ENCODE data around the gene CCDC90B. TPM values are rescaled to one million over a fixed set of nuclear protein-coding genes. Genes with fewer than 3 reads are reported as not detected.

The CCDC90B gene
- total and polyA plus RNA-seq, 7 experiments from 2014 or later: 19.1 to 60.2 (median 38.1) TPM

GRCh38 chr11:83252266-83252665 lies 33.9 kb downstream of the CCDC90B start:
- no peak overlapping the region for H3K4me3 ChIP-seq (ENCODE audit: low read length)
- Mint-ChIP-seq H3K27me3 (no peaks in the 10 kb centered on the region), H3K36me3 (peaks cover 0 to 1% (median 0%) of the 10 kb centered on the region in 5 donors), H3K27ac (no peak overlapping the region), H3K9me3 (no peaks in the 10 kb centered on the region), H3K4me1 (peaks cover 0 to 6% (median 0%) of the 10 kb centered on the region in 7 donors), H3K4me3 (no peak overlapping the region)
- no peak for ATAC-seq
- ChIA-PET CTCF (interaction anchor here (1.1 to 1.3 kb wide), 2 partner anchors 350 to 385 kb away, joined by 4 read pairs; partner anchors contain the start of gene DDIAS), POLR2A (interaction anchor here (0.9 to 1.0 kb wide), 2 partner anchors 351 to 352 kb away, joined by 3 to 5 read pairs; partner anchors contain the start of genes DDIAS and PRCP)
- no peaks in the 10 kb centered on the region for H3K27me3 ChIP-seq (ENCODE audit: control insufficient read depth in 2 of 2, insufficient read depth in 2 of 2, low read length in 2 of 2)
- no peak for DNase-seq
- no peaks in the 10 kb centered on the region for H3K36me3 ChIP-seq (ENCODE audit: control insufficient read depth in 2 of 3, insufficient read depth in 3 of 3, low read length in 3 of 3)
- intact Hi-C loops (cut with micrococcal nuclease): loop anchor here in 1 of 2 donors (5.0 kb wide), 3 partner anchors 35 to 180 kb away; partner anchors contain the start of gene RAB30
- no peak overlapping the region for H3K27ac ChIP-seq (ENCODE audit: low read depth, low read length)
- H3K9me3 ChIP-seq (ENCODE audit: control insufficient read depth in 2 of 3, low read length in 3 of 3): no peaks in the 10 kb centered on the region
- no peaks in the 10 kb centered on the region for H3K4me1 ChIP-seq (ENCODE audit: control insufficient read depth in 2 of 2, insufficient read depth in 2 of 2, low read length in 2 of 2)

- Histone ChIP-seq H3K27me3 (ENCODE audit: control insufficient read depth in 2 of 2, insufficient read depth in 2 of 2, low read length in 2 of 2) (no peaks in the 10 kb centered on the region), H3K36me3 (ENCODE audit: control insufficient read depth in 2 of 3, insufficient read depth in 3 of 3, low read length in 3 of 3) (no peaks in the 10 kb centered on the region), H3K9me3 (ENCODE audit: control insufficient read depth in 2 of 3, low read length in 3 of 3) (no peaks in the 10 kb centered on the region), H3K4me1 (ENCODE audit: control insufficient read depth in 2 of 2, insufficient read depth in 2 of 2, low read length in 2 of 2) (no peaks in the 10 kb centered on the region), H3K27ac (ENCODE audit: low read depth, low read length) (no peak overlapping the region), H3K4me3 (ENCODE audit: low read length) (no peak overlapping the region)
- CTCF ChIA-PET: interaction anchor here (0.5 to 3.4 kb wide), 30 partner anchors 8 to 533 kb away, joined by 3 to 36 read pairs (median 3); partner anchors contain the start of genes DDIAS and PCF11
- POLR2A ChIA-PET: interaction anchor here (0.8 to 4.2 kb wide), 8 partner anchors 29 to 382 kb away, joined by 3 to 15 read pairs (median 4); partner anchors contain the start of genes DDIAS and PCF11
- peak; percentile 77 for ATAC-seq
- no peaks in the 10 kb centered on the region for H3K27me3 Mint-ChIP-seq
- intact Hi-C loops (cut with micrococcal nuclease): loop anchor here (1.0 to 5.0 kb wide), 11 partner anchors 33 to 532 kb away; partner anchors contain the start of gene RAB30 (in 1 of the 2)
- H3K27ac Mint-ChIP-seq: no peak overlapping the region
- no peaks in the 10 kb centered on the region for H3K9me3 Mint-ChIP-seq
- H3K4me1 Mint-ChIP-seq: peaks cover 0 to 7% (median 0%) of the 10 kb centered on the region in 7 donors
- H3K4me3 Mint-ChIP-seq: peak overlapping the region in 1 of 10 donors; percentile 32
- DNase-seq: peak in 7 of 9 donors; percentile 12 to 48 (median 40)
- peaks cover 0 to 7% (median 0%) of the 10 kb centered on the region in 5 donors for H3K36me3 Mint-ChIP-seq
Measured at GRCh38 chr11:83249972-83250593, 36.1 kb downstream of the CCDC90B start.

GRCh38 chr11:83249445-83249844 lies 36.7 kb downstream of the CCDC90B start:
- Mint-ChIP-seq H3K27me3 (no peaks in the 10 kb centered on the region), H3K36me3 (peaks cover 0 to 7% (median 0%) of the 10 kb centered on the region in 5 donors), H3K27ac (no peak overlapping the region), H3K4me3 (no peak overlapping the region), H3K9me3 (no peaks in the 10 kb centered on the region), H3K4me1 (peaks cover 0 to 7% (median 0%) of the 10 kb centered on the region in 7 donors)
- Histone ChIP-seq H3K36me3 (ENCODE audit: control insufficient read depth in 2 of 3, insufficient read depth in 3 of 3, low read length in 3 of 3) (no peaks in the 10 kb centered on the region), H3K4me3 (ENCODE audit: low read length) (no peak overlapping the region), H3K4me1 (ENCODE audit: control insufficient read depth in 2 of 2, insufficient read depth in 2 of 2, low read length in 2 of 2) (no peaks in the 10 kb centered on the region), H3K27ac (ENCODE audit: low read depth, low read length) (no peak overlapping the region), H3K9me3 (ENCODE audit: control insufficient read depth in 2 of 3, low read length in 3 of 3) (no peaks in the 10 kb centered on the region), H3K27me3 (ENCODE audit: control insufficient read depth in 2 of 2, insufficient read depth in 2 of 2, low read length in 2 of 2) (no peaks in the 10 kb centered on the region)
- DNase-seq: no peak
- intact Hi-C loops (cut with micrococcal nuclease): no loop called here
- no peak for ATAC-seq
- CTCF ChIA-PET: interaction anchor here (0.6 to 3.4 kb wide), 22 partner anchors 9 to 532 kb away, joined by 3 to 36 read pairs (median 4); partner anchors contain the start of genes DDIAS and PCF11
- POLR2A ChIA-PET: interaction anchor here (0.9 to 4.2 kb wide), 6 partner anchors 28 to 381 kb away, joined by 3 to 15 read pairs (median 4); partner anchors contain the start of genes DDIAS and PCF11

- H3K36me3 ChIP-seq (ENCODE audit: control insufficient read depth in 2 of 3, insufficient read depth in 3 of 3, low read length in 3 of 3): no peaks in the 10 kb centered on the region
- intact Hi-C loops (cut with micrococcal nuclease): no loop called here
- CTCF ChIA-PET: no interaction called here
- Mint-ChIP-seq H3K4me3 (no peak overlapping the region), H3K36me3 (peaks cover 0 to 10% (median 0%) of the 10 kb centered on the region in 5 donors), H3K27me3 (no peaks in the 10 kb centered on the region), H3K4me1 (peaks cover 0 to 2% (median 0%) of the 10 kb centered on the region in 7 donors), H3K9me3 (peaks cover 0 to 2% (median 0%) of the 10 kb centered on the region in 11 donors), H3K27ac (no peak overlapping the region)
- POLR2A ChIA-PET: no interaction called here
- no peaks in the 10 kb centered on the region for H3K4me1 ChIP-seq (ENCODE audit: control insufficient read depth in 2 of 2, insufficient read depth in 2 of 2, low read length in 2 of 2)
- DNase-seq (no peak), ATAC-seq (peak; percentile 61)
- H3K27me3 ChIP-seq (ENCODE audit: control insufficient read depth in 2 of 2, insufficient read depth in 2 of 2, low read length in 2 of 2): no peaks in the 10 kb centered on the region
- no peak overlapping the region for H3K4me3 ChIP-seq (ENCODE audit: low read length)
- H3K27ac ChIP-seq (ENCODE audit: low read depth, low read length): no peak overlapping the region
- no peaks in the 10 kb centered on the region for H3K9me3 ChIP-seq (ENCODE audit: control insufficient read depth in 2 of 3, low read length in 3 of 3)
Measured at GRCh38 chr11:83241291-83241946, 44.7 kb downstream of the CCDC90B start.

GRCh38 chr11:83238111-83238510 lies 48.1 kb downstream of the CCDC90B start:
- H3K36me3 Mint-ChIP-seq: peaks cover 0 to 7% (median 0%) of the 10 kb centered on the region in 5 donors
- intact Hi-C loops (cut with micrococcal nuclease): no loop called here
- H3K27me3 Mint-ChIP-seq: peaks cover 0 to 8% (median 0%) of the 10 kb centered on the region in 5 donors
- H3K4me1 ChIP-seq (ENCODE audit: control insufficient read depth in 2 of 2, insufficient read depth in 2 of 2, low read length in 2 of 2): no peaks in the 10 kb centered on the region
- H3K36me3 ChIP-seq (ENCODE audit: control insufficient read depth in 2 of 3, insufficient read depth in 3 of 3, low read length in 3 of 3): no peaks in the 10 kb centered on the region
- H3K4me1 Mint-ChIP-seq: no peaks in the 10 kb centered on the region
- POLR2A ChIA-PET: no interaction called here
- ATAC-seq (no peak), DNase-seq (no peak)
- H3K27ac ChIP-seq (ENCODE audit: low read depth, low read length): no peak overlapping the region
- CTCF ChIA-PET: no interaction called here
- H3K27ac Mint-ChIP-seq: no peak overlapping the region
- H3K9me3 Mint-ChIP-seq: peaks cover 0 to 2% (median 0%) of the 10 kb centered on the region in 11 donors
- no peak overlapping the region for H3K4me3 ChIP-seq (ENCODE audit: low read length)
- no peaks in the 10 kb centered on the region for H3K27me3 ChIP-seq (ENCODE audit: control insufficient read depth in 2 of 2, insufficient read depth in 2 of 2, low read length in 2 of 2)
- no peak overlapping the region for H3K4me3 Mint-ChIP-seq
- no peaks in the 10 kb centered on the region for H3K9me3 ChIP-seq (ENCODE audit: control insufficient read depth in 2 of 3, low read length in 3 of 3)

- DNase-seq: no peak
- ATAC-seq: no peak
- H3K4me3 Mint-ChIP-seq: no peak overlapping the region
- Histone ChIP-seq H3K4me1 (ENCODE audit: control insufficient read depth in 2 of 2, insufficient read depth in 2 of 2, low read length in 2 of 2) (no peaks in the 10 kb centered on the region), H3K9me3 (ENCODE audit: control insufficient read depth in 2 of 3, low read length in 3 of 3) (no peaks in the 10 kb centered on the region), H3K27ac (ENCODE audit: low read depth, low read length) (no peak overlapping the region), H3K4me3 (ENCODE audit: low read length) (no peak overlapping the region), H3K27me3 (ENCODE audit: control insufficient read depth in 2 of 2, insufficient read depth in 2 of 2, low read length in 2 of 2) (no peaks in the 10 kb centered on the region), H3K36me3 (ENCODE audit: control insufficient read depth in 2 of 3, insufficient read depth in 3 of 3, low read length in 3 of 3) (no peaks in the 10 kb centered on the region)
- H3K9me3 Mint-ChIP-seq: peaks cover 0 to 2% (median 0%) of the 10 kb centered on the region in 11 donors
- CTCF ChIA-PET: no interaction called here
- H3K36me3 Mint-ChIP-seq: peaks cover 0 to 13% (median 0%) of the 10 kb centered on the region in 5 donors
- POLR2A ChIA-PET: interaction anchor here (1.1 kb wide), 1 partner anchor 157 kb away, joined by 3 read pairs; no protein-coding TSS in a partner anchor
- intact Hi-C loops (cut with micrococcal nuclease): no loop called here
- no peak overlapping the region for H3K27ac Mint-ChIP-seq
- peaks cover 0 to 22% (median 0%) of the 10 kb centered on the region in 5 donors for H3K27me3 Mint-ChIP-seq
- H3K4me1 Mint-ChIP-seq: no peaks in the 10 kb centered on the region
Measured at GRCh38 chr11:83235825-83236224, 50.3 kb downstream of the CCDC90B start.

All from naive thymus-derived CD4-positive, alpha-beta T cell (primary cell).